GM19099 (cell line): Measurements from ENCODE around the gene SMPDL3A.

ENCODE experiments used
- POLR2A ChIP-seq: IDR thresholded peaks from 3 replicates; pipeline ENCODE4 v1.6.1; 2011; ENCODE audit warnings: low read depth; ENCODE audit not compliant: insufficient read length; ENCODE audit errors: extremely low read depth

The SMPDL3A gene

DNA sequence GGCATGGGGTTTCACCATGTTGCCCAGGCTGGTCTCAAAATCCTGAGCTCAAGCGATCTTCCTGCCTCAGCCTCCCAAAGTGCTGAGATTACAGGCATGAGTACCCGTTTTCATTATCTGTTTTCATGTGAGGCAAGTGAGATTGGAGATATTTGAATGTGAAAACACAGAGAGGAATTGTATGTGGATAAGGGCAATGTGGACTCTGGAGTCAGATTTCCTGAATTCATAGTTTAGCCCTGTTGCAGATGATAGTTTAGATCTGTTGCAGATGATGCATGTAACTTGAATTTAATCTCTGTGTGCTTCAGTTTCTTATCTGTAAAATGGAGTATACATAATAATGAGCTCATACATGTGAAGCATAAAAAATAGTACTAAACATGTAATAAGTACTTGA lies 3.7 kb downstream of the SMPDL3A start:
- TF ChIP-seq POLR2A: no peak

DNA sequence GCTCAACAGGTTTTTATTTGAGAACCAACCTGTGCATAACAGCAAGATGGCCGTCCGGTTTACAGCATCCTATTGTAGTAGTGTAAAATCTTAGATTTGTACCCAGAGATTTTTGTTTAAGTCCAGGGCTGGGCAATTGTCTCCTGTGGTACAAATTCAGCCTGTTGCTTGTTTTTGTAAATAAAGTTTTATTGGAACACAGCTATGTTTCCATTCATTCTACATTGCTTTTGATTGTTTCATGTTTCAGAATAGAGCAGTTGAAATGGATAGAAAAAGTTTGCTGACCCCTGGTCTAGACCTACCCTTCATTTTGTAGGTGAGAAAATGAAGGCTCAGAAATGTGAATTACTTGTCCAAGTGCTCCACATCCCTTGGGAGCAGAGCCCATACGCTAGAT lies 8.5 kb downstream of the SMPDL3A start:
- no peak for TF ChIP-seq POLR2A

DNA sequence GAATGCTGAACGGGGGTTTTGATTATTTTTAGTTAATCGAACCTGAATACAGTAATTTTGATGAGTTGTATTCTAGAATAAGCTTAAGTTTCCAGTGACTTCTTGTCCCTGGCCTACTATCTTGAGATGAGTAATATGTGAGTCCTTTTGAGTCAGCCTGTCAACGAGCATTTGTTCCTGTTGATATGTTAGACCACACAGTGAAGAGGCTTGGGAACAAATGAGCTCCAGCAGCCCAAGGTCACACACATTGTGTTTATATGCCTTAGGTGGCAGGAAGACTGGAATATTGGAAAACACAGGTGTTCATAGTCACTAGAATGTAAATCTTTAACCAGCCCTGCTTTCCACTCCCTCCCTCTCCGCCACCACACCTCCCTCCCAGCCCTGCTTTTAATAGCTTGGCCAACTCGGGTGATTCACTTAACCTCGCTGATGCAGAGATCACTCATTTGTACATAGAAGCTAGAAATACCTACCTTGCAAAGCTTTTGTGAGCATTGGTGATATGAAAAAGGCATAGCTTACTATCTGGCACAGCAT lies 9.1 kb downstream of the SMPDL3A start:
- no peak for TF ChIP-seq POLR2A

DNA sequence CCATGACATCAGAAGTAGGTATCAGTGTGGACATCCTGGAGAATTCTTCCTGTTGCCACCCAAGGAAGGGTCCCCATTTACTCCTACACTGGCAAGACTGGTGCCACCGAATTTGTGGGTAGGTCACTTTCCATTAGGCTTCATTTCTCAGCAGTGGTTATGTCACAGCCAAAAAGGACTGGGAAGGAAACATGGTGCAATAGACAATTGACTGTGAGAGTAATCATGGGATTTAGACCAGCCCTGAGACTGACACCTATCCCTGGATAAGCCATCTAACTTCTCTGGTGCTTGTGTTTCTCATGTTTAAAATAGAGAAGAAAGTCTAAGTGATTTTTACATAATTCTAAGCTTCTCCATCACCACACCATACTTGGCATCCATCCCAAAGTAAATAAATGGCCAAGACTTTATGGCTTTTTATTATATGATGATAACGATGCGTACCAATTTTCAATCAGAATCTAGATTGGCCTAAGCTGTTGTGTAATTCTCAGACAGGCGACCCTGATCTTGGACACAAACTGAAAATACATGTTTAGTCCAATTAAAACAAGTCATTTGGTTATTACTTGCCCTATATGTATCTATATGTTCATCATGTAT lies 10.2 kb downstream of the SMPDL3A start:
- no peak for TF ChIP-seq POLR2A

DNA sequence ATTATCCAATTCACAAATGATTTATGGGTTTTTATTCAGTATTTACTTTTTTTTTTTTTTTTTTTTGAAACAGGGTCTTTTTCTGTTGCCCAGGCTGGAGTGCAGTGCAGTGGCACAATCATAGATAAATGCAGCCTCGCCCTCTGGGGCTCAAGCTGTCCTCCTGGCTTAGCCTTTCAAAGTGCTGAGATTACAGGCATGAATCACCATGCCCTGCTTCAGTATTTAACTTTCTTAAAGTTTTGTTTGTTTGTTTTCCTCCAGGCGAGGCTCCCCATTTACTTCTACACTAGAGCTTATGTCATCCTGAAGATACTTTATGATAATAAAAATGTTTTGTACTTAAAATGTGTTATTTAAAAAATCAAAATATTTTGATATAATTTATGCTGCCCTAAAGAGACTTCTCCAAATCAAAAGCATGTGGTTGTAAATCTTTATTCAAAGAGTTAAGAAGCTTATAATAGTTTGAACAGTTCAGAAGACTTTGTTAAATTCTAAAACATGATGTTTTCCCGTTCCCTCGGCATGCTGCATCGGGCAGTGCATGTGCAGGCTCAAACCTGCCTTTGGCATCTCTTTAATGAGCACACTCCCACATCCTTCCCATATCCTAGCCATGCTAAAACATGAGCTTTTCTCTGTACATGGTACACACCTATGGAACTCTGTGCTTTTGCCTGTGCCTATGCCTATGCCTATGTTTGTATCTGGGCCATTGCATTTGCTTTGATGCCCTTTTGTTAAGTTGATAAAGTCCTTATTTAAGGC lies 11.0 kb downstream of the SMPDL3A start:
- no peak for TF ChIP-seq POLR2A

DNA sequence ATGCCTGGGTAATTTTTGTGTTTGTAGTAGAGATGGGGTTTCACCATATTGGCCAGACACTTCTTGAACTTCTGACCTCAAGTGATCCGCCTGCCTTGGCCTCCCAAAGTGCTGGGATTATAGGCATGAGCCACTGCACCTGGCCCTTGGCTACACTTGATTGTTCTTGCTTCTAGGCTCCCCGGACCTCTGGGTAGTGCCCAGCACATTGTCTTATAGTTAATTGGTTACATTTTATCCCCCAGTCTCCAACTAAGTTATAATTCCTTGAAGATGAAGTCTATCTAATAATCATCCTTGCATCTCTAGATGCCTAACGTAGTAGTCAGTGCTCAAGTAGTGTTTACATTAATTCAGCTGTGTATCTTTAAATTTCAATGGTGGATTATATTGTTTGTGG lies 11.8 kb downstream of the SMPDL3A start:
- TF ChIP-seq POLR2A: no peak

DNA sequence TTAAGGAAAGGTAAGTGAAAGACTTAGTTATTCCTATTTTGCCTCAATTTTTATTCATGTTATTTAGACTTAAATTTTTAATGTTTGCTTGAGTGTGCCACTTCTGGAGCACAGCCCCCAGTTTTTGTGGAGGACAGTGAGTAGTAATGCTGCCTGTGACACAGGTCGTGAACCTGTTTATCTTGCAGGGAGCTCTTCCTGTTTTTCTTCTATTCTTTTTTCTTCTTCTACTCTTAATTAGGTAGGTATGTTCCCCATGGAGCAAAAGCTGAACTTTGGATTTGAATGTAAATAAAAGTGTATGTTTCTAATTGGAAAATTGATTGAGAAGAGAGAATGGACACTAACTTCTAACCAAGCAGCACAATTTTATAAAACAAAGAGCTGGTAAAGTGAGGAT lies 12.3 kb downstream of the SMPDL3A start:
- no peak for TF ChIP-seq POLR2A

DNA sequence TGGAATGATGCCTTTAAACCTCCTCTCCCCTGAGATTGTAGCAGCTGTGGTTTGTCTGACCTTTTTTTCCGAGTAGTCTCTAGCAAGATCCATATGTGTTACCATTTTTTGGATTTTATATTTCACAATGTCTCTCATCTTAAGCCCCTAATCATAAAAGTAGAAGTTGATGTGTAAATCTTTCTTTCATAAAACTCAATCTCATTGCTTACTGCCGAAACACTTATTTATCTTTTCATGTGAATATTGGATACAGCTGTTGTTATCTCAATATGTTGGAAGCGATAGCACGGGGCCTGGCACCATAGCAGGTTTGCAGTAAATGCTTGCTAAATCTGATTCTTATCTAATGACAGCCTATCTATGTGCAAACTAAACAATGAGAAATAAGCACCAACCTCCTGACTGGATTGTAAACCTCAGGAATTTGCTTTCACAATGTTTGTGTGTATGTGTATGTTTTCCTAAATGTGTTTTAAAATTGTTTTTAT lies 14.2 kb downstream of the SMPDL3A start:
- no peak for TF ChIP-seq POLR2A

DNA sequence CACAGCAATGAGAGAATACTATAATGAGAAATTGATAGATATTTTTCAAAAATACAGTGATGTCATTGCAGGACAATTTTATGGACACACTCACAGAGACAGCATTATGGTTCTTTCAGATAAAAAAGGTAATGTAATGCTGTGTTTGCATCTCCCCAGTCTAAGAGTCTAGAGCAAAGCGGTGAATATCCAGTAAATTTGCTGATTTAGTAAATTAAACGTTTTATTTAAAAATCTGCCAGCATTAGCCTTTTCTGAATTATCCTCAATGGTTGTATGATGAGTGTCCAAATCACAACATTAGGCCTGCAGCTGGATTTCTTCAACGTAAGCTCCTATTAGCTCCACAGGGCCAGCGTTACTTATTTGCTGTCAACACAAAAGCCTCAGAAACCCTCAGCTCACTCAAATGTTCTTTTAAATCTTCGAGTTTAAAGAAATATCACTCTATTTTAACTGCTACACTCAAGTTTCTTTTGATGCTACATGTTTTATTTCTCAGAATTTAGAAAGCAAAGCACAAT lies 16.0 kb downstream of the SMPDL3A start:
- no peak for TF ChIP-seq POLR2A

DNA sequence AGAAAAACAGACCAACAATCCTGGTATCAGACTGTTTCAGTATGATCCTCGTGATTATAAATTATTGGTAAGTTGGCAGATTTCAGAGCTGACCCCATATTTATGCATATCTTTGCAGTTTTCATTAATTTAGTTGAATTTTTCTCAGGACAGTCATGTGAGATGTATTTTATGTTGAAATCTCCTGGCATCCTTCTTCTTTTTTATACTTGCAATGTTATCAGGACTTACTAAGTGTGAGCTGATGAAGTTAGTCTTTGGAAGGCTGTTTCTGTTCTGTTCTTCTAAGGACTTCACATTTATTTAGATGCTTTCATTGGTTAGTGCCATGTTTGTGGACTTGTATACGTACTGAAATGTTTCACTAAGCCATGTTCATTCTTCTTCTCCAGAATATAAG lies 17.2 kb downstream of the SMPDL3A start:
- no peak for TF ChIP-seq POLR2A

DNA sequence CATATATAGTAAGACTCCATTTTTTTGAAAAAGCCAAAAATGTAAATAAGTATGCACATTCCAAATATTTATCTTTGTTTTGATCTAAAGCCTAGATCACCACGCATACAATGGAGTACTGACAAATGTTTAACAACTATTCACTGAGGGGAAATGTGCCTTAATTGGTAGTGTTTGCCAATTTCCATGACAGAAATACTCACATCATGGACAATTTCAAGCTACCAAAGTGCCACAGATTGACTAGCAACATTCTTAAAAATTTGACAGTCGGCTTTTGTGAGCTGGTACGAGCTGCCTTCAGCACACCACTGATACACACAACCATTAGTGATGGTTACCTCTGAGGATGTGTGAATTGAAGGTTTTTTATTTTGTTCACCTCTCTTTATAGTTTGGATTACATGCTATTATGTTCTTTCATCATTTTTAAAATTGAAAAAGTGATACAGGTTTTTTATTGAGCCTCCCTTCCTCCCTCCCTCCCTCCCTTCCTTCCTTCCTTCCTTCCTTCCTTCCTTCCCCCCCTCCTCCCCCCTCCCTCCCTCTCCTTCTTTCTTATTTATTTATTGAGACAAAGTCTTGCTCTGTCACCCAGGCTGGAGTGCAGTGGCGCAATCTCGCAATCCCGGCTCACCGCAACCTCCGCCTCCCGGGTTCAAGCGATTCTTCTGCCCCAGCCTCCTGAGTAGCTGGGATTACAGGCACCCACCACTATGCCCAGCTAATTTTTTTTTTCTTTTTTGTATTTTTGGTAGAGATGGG lies 19.2 kb downstream of the SMPDL3A start:
- no peak for TF ChIP-seq POLR2A

DNA sequence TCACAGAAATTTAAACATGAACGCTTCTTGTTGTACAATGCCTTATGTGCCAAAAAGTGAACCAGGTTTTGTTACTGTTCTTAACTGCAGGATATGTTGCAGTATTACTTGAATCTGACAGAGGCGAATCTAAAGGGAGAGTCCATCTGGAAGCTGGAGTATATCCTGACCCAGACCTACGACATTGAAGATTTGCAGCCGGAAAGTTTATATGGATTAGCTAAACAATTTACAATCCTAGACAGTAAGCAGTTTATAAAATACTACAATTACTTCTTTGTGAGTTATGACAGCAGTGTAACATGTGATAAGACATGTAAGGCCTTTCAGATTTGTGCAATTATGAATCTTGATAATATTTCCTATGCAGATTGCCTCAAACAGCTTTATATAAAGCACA lies 19.9 kb downstream of the SMPDL3A start:
- no peak for TF ChIP-seq POLR2A

DNA sequence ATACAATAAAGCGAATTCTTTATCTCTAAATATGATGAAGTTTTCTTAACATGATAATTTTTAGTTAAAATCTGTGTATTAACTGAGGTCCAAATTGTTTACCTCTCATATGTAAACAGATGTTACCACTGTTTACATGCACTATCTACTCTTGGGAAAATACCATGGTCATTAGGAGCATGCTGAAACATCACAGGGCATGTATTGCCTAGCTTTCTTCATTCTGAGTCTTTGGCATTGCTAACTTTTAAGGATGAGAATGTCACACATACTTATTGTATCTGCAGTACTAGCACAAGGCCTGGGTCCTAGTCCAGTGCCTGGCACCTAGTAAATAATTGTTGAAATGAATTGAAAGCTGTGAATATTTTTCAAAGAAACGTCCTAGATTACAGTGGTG lies 20.6 kb downstream of the SMPDL3A start:
- no peak for TF ChIP-seq POLR2A

DNA sequence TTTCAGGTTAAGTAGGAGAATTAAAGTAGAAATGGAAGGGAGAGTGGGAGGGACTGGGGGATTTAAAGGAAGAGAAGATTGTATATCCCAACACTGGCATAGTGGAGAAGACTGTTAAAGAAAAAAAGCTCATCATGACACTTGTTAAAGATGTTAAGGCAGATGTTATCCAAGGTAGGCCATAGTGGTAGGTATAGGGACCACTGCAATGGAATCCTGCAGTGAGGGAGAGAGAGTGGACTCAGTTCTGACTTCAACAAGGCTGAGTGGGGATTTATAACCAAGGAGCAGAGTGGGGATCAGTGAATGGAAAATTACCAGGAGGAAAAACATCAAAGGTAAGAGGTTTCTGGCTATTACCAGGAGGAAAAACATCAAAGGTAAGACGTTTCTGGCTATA lies 21.1 kb downstream of the SMPDL3A start:
- TF ChIP-seq POLR2A: no peak

DNA sequence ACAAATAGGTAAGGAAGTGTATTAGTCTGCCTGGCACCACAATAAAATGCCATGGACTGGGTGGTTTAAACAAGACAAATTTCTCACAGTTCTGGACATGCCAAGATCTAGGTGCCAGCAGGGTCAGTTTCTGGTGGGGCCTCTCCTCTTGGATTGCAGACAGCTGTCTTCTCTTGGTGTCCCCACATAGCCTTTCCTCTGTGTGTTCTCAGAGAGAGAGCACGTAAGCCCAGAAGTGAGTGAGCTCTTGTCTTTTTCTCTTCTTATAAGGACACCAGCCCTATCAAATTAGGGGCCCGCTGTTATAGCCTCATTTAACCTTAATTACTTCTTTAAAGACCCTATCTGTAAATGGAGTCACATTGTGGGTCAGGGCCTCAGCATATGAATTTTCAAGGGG lies 28.3 kb downstream of the SMPDL3A start:
- TF ChIP-seq POLR2A: no peak
